VCaP (cell line): Measurements from ENCODE around the gene SWI5.

Source experiments
- H3K27ac ChIP-seq: fragments of 450-650 bp; 2 replicates; pipeline ENCODE4 v1.5.1; 2017
- TF ChIP-seq, protein P1 (sequence below): fragments of 450-650 bp; conservative IDR thresholded peaks from 2 replicates; pipeline ENCODE4 v1.5.1; 2017; ENCODE audit warnings: mild to moderate bottlenecking, moderate library complexity

Gene SWI5

DNA sequence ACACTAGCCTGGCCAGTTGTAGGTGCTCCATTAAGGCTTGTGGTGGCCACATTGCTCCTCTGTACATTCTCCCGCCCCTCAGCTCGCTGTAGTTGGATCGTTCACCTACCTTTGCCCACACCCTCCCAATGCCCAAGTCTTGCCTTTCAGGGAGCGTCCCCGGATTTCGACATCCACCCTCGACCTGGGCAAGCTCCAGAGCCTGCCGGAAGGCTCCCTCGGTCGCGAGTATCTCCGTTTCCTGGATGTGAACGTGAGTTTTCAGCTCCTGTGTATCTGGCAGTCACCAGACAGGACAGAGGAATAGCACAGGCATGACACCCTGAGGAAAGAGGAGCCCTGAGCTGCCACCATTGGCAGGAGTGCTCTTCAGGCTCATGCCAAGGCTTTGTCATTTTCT lies 49.6 kb downstream of the SWI5 start:
- H3K27ac ChIP-seq: no peak overlapping the region
- TF ChIP-seq, protein P1, sequence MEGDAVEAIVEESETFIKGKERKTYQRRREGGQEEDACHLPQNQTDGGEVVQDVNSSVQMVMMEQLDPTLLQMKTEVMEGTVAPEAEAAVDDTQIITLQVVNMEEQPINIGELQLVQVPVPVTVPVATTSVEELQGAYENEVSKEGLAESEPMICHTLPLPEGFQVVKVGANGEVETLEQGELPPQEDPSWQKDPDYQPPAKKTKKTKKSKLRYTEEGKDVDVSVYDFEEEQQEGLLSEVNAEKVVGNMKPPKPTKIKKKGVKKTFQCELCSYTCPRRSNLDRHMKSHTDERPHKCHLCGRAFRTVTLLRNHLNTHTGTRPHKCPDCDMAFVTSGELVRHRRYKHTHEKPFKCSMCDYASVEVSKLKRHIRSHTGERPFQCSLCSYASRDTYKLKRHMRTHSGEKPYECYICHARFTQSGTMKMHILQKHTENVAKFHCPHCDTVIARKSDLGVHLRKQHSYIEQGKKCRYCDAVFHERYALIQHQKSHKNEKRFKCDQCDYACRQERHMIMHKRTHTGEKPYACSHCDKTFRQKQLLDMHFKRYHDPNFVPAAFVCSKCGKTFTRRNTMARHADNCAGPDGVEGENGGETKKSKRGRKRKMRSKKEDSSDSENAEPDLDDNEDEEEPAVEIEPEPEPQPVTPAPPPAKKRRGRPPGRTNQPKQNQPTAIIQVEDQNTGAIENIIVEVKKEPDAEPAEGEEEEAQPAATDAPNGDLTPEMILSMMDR: no peak

DNA sequence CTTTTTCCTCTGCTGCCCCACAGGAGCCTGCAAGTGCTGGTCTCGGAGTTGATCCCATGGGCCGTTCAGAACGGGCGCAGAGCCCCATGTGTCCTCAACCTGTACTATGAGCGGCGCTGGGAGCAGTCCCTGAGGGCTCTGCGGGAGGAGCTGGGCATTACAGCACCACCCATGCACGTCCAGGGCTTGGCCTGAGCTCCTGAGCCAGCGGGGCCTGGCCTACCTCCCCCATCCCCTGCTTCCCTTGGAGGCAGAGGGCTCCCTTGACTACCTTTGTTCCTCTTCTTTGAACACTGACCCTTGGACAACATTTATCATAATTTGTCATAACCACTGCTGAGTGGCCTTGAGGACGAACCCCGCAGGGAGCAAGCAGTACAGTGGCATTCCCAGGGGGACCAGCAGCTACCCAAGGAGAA lies 57.4 kb downstream of the SWI5 start:
- H3K27ac ChIP-seq: no peak overlapping the region
- TF ChIP-seq, protein P1: no peak

- TF ChIP-seq, protein P1: no peak
- H3K27ac ChIP-seq: no peak overlapping the region
These were observed 59.1 kb downstream of the SWI5 start for GRCh38 chr9:128335161-128335560.

- H3K27ac ChIP-seq: no peak overlapping the region
- TF ChIP-seq, protein P1: no peak
These were observed 59.8 kb downstream of the SWI5 start for GRCh38 chr9:128335914-128336313.

- TF ChIP-seq, protein P1: no peak
- H3K27ac ChIP-seq: no peak overlapping the region
These were observed 61.9 kb downstream of the SWI5 start for GRCh38 chr9:128337936-128338335.
